MG63 (cell line): ENCODE measurements around the gene ADAM8. TPM values are rescaled to one million over a fixed set of nuclear protein-coding genes. Genes with fewer than 3 reads are reported as not detected.
A peak's percentile ranks its signal among the peaks of the same experiment; 100 is the strongest.
"Not testable (repeated sequence)": the region's sequence is repeated elsewhere in the genome, so short reads cannot be mapped to it uniquely, and the experiment has no call there.

Experiments
- DNase-seq: peaks from one replicate; pipeline ENCODE4 v3.0.0-alpha.2; 2020
- H3K27me3 ChIP-seq: fragments of 250-450 bp; sonication (Bioruptor Pico); 2 replicates; pipeline ENCODE4 v1.5.1; 2020; ENCODE audit warnings: mild to moderate bottlenecking, moderate library complexity
- H3K36me3 ChIP-seq: fragments of 250-450 bp; sonication (Bioruptor Pico); 2 replicates; pipeline ENCODE4 v1.5.1; 2020; ENCODE audit warnings: mild to moderate bottlenecking, moderate library complexity
- H3K4me3 ChIP-seq: fragments of 250-450 bp; sonication (Bioruptor Pico); 2 replicates; pipeline ENCODE4 v1.5.1; 2020; ENCODE audit warnings: mild to moderate bottlenecking, moderate library complexity
- H3K9me3 ChIP-seq: fragments of 250-450 bp; sonication (Bioruptor Pico); 2 replicates; pipeline ENCODE4 v1.5.1; 2020; ENCODE audit warnings: mild to moderate bottlenecking, moderate library complexity
- total RNA-seq: library from RNA; depleted of rRNA; stranded (reverse); fragments of >200 nt; shearing (Covaris generic); gene quantifications from 2 replicates; pipeline ENCODE4 v1.2.3, GENCODE V29; 2014; ENCODE audit warnings: low replicate concordance; rRNA removed

Gene ADAM8
- total RNA-seq, result 0.52 and 1.5 TPM in 2 replicates

GRCh38 chr10:133276435-133277201, at the start of gene ADAM8:
Gene ADAM8 (minus strand): TSS chr10:133276868. CDS start chr10:133276817, 51 bp downstream.
- no peak for DNase-seq
- H3K27me3 ChIP-seq, result no peaks in the 10 kb centered on the region
- H3K4me3 ChIP-seq, result no peak within 1 kb of the TSS
- peaks cover under 1% of the 10 kb centered on the region; the same call in 1 of the 2 replicates for H3K36me3 ChIP-seq
- H3K9me3 ChIP-seq, result no peaks in the 10 kb centered on the region

GRCh38 chr10:133326223-133326551, 49.5 kb upstream of the ADAM8 start:
- no peak overlapping the region for H3K4me3 ChIP-seq
- H3K36me3 ChIP-seq, result no peaks in the 10 kb centered on the region
- H3K27me3 ChIP-seq, result peaks cover 16% of the 10 kb centered on the region
- no peak for DNase-seq
- no peaks in the 10 kb centered on the region for H3K9me3 ChIP-seq

- H3K4me3 ChIP-seq, result no peak overlapping the region
- peaks cover 4% of the 10 kb centered on the region for H3K9me3 ChIP-seq
- DNase-seq, result no peak
Measured at GRCh38 chr10:133325440-133326222, 49.0 kb upstream of the ADAM8 start.

DNA sequence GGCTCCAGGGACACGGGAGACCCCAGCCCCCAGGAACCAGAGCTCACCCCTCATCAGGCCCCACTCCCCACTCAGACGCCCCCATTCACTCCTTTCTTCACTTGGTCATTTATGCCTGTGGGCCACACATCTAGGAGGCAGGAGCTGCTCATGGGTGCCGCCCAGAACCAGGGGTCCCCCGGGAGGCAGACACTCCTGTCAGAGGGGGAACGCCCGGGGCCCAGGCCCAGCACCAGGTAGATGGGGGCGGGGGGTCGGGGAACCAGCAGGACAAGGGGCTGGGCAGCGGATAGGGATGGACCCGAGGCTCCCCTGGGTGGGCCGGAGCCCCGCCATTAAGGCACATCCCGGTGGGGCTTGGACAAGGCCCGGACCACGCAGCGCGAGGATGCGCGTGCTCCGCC, 48.2 kb upstream of the ADAM8 start:
- DNase-seq, result no peak
- H3K9me3 ChIP-seq, result peaks cover 4% of the 10 kb centered on the region
- H3K36me3 ChIP-seq, result no peaks in the 10 kb centered on the region
- no peak overlapping the region for H3K4me3 ChIP-seq
- peaks cover 11% of the 10 kb centered on the region for H3K27me3 ChIP-seq

More at GRCh38 chr10:133325440-133326222, 49.0 kb upstream of the ADAM8 start:
- Histone ChIP-seq H3K27me3 (peaks cover 11% of the 10 kb centered on the region), H3K36me3 (no peaks in the 10 kb centered on the region)

GRCh38 chr10:133324198-133324792, 47.6 kb upstream of the ADAM8 start:
- peak; percentile 72 for DNase-seq
- Histone ChIP-seq H3K36me3 (no peaks in the 10 kb centered on the region), H3K27me3 (peaks cover 11% of the 10 kb centered on the region), H3K9me3 (peaks cover 4% of the 10 kb centered on the region), H3K4me3 (no peak overlapping the region)

GRCh38 chr10:133322064-133322709, 45.5 kb upstream of the ADAM8 start:
- not testable (repeated sequence) for H3K36me3 ChIP-seq, DNase-seq, H3K9me3 ChIP-seq, H3K4me3 ChIP-seq
- H3K27me3 ChIP-seq, result peaks cover 11% of the 10 kb centered on the region

- not testable (repeated sequence) for DNase-seq, H3K36me3 ChIP-seq, H3K9me3 ChIP-seq
Measured at GRCh38 chr10:133320852-133321422, 44.3 kb upstream of the ADAM8 start.

DNA sequence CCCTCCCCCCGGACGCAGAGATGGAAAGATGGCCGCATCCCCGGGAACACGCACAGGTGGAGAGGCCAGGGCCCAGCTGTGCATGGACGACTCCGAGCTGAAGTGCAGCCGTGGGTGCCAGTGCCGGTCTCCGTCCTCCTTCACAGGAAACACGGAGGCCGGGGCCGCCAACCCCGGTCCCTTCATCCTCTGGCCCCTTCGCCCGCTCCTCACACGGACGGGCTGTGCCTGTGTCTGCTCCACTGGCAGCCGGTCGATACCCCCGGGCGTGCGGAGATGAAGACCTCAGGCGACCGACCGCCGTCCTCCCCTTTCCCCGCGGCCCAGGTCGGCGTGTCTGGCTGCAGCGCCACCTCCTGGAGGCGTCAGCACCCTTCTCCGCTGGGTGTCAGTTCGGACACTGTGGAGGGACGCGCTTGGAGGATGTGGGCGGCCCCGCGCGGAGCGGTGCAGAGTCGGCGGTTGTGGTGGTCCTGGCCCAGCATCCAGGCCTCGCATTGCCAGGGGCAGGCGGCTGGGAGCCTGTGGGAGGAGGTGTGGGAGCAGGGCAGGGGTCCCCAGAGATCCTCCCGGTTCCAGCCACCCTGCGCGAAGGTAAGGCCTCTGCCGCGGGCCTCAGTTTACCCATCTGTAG, 41.9 kb upstream of the ADAM8 start:
- peak; percentile 65 for DNase-seq
- peak overlapping the region; percentile 39 for H3K4me3 ChIP-seq
- no peaks in the 10 kb centered on the region for H3K27me3 ChIP-seq
- peaks cover 4% of the 10 kb centered on the region for H3K9me3 ChIP-seq
- no peaks in the 10 kb centered on the region for H3K36me3 ChIP-seq

More at GRCh38 chr10:133320852-133321422, 44.3 kb upstream of the ADAM8 start:
- H3K27me3 ChIP-seq, H3K4me3 ChIP-seq: not testable (repeated sequence)

DNA sequence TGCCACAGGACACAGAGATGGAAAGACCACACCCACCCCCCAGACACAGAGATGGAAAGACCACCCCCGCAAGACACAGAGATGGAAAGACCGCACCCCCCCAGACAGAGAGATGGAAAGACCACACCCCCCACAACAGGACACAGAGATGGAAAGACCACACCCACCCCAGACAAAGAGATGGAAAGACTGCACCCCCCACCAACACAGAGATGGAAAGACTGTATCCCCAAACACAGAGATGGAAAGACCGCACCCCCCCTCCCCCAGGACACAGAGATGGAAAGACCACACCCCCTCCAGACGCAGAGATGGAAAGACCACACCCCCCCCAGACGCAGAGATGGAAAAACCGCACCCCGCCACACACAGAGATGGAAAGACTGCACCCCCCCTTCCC, 40.1 kb upstream of the ADAM8 start:
- no peak for DNase-seq
- Histone ChIP-seq H3K9me3 (peaks cover 4% of the 10 kb centered on the region), H3K36me3 (no peaks in the 10 kb centered on the region; the same call in 1 of the 2 replicates), H3K27me3 (no peaks in the 10 kb centered on the region), H3K4me3 (no peak overlapping the region)

DNA sequence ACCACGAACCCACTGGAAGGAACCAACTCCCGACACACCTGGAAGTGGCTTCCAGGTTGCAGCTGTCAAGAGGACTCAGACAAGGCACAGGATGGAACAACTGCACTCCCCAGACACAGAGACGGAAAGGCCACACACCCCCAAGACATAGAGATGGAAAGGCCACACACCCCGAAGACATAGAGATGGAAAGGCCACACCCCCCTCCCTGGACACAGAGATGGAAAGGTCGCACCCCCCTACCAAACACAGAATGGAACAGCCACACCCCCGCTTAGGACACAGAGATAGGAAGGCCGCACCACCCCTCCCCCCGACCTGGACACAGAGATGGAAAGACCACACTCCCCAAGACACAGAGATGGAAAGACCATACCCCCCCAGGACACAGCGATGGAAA, 39.6 kb upstream of the ADAM8 start:
- no peaks in the 10 kb centered on the region for H3K27me3 ChIP-seq
- no peak for DNase-seq
- peaks cover 4% of the 10 kb centered on the region for H3K9me3 ChIP-seq
- no peak overlapping the region for H3K4me3 ChIP-seq
- no peaks in the 10 kb centered on the region; the same call in none of the 2 replicates for H3K36me3 ChIP-seq

GRCh38 chr10:133315847-133316246, 39.2 kb upstream of the ADAM8 start:
- Histone ChIP-seq H3K9me3 (peaks cover 2% of the 10 kb centered on the region), H3K4me3 (no peak overlapping the region), H3K27me3 (no peaks in the 10 kb centered on the region), H3K36me3 (no peaks in the 10 kb centered on the region; the same call in none of the 2 replicates)
- no peak for DNase-seq

- DNase-seq, result no peak
Measured at GRCh38 chr10:133314911-133315310, 38.2 kb upstream of the ADAM8 start.

DNA sequence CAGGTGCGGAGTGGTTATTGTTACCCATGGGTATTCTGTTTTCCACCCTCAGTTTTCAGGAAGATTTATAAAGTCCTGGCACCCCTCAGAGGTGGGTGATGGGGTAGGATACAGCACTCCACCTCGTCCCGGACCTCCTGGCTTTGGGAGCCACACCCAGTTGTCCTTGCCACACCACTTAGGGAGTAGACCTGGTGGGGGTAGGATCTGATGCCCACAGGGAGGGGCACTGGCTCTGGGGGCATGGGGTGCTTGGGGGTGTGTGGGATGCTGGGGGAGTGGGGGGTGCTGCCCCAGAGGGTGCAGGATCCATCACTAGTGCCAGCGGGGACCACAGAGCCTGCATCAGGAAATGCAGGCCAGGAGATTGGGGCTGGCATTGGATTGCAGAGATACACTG, 36.5 kb upstream of the ADAM8 start:
- peaks cover 11% of the 10 kb centered on the region for H3K36me3 ChIP-seq
- no peak for DNase-seq
- no peaks in the 10 kb centered on the region; the same call in 1 of the 2 replicates for H3K9me3 ChIP-seq
- no peak overlapping the region for H3K4me3 ChIP-seq
- H3K27me3 ChIP-seq, result no peaks in the 10 kb centered on the region

More at GRCh38 chr10:133314911-133315310, 38.2 kb upstream of the ADAM8 start:
- Histone ChIP-seq H3K36me3 (peaks cover 4% of the 10 kb centered on the region), H3K9me3 (no peaks in the 10 kb centered on the region; the same call in 1 of the 2 replicates), H3K27me3 (no peaks in the 10 kb centered on the region), H3K4me3 (no peak overlapping the region)

GRCh38 chr10:133312769-133313145, 36.1 kb upstream of the ADAM8 start:
- no peak for DNase-seq
- H3K4me3 ChIP-seq, result no peak overlapping the region
- H3K27me3 ChIP-seq, result no peaks in the 10 kb centered on the region
- H3K36me3 ChIP-seq, result peaks cover 11% of the 10 kb centered on the region
- H3K9me3 ChIP-seq, result no peaks in the 10 kb centered on the region; the same call in 1 of the 2 replicates

DNA sequence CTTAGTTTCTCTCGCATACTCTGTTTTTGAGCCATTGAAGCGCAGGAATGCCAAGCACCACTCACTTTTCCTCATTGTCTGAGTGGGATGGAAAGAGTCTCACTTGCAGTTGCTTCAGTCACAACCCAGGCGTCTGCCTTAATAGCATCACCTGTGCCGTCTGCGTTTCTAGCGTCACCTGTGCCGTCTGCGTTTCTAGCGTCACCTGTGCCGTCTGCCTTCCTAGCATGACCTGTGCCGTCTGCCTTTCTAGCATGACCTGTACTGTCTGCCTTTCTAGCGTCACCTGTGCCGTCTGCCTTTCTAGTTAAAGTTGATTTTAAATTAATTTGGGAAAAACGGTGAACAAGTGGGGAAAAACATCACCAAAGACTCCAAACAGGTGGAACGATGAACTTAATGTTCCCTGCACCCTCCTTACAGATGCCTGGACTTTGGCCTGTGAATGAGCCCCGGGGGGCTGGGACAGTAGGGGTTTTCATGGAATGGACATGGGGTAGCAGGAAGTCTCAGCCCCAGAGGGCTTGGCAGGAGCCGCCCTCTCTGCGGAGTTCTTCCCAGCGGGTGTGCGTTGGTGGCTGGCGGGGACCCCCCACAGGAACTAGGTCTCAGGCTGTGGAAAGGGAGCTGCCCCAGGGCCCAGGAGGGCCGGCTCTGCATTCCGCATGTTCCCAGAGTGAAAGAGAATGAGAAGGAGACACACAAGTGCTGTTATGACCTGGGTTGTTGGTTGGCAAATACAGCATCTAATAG, 35.5 kb upstream of the ADAM8 start:
- H3K36me3 ChIP-seq, result peaks cover 13% of the 10 kb centered on the region
- H3K4me3 ChIP-seq, result no peak overlapping the region
- H3K9me3 ChIP-seq, result no peaks in the 10 kb centered on the region; the same call in 1 of the 2 replicates
- no peak for DNase-seq
- H3K27me3 ChIP-seq, result no peaks in the 10 kb centered on the region
